Measurements from ENCODE around the gene LAMTOR5. TPM values are rescaled to one million over a fixed set of nuclear protein-coding genes. Genes with fewer than 3 reads are reported as not detected.

The LAMTOR5 gene
- total and polyA plus RNA-seq, 4 donors = 45.6 to 427 (median 242) TPM

DNA sequence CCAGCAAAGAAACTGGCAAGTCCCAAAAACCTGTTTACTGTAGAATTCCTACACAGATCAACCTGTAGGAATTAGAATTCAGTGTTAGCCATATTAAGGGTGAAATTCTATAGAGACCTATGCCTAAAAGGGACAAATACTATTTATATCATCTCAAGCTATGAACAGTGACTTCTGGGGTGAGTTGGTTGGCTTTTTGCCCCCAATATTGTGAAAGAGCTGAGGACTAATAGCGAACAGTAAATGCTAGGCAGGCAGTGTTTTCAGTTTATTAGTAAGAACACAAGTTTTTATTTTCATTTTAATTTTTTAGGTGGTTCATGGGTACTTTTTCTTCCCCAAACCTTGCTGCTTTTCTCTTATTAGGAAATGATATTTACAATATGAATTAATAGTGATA lies 32.0 kb downstream of the LAMTOR5 start:
- TF ChIP-seq, protein P1, sequence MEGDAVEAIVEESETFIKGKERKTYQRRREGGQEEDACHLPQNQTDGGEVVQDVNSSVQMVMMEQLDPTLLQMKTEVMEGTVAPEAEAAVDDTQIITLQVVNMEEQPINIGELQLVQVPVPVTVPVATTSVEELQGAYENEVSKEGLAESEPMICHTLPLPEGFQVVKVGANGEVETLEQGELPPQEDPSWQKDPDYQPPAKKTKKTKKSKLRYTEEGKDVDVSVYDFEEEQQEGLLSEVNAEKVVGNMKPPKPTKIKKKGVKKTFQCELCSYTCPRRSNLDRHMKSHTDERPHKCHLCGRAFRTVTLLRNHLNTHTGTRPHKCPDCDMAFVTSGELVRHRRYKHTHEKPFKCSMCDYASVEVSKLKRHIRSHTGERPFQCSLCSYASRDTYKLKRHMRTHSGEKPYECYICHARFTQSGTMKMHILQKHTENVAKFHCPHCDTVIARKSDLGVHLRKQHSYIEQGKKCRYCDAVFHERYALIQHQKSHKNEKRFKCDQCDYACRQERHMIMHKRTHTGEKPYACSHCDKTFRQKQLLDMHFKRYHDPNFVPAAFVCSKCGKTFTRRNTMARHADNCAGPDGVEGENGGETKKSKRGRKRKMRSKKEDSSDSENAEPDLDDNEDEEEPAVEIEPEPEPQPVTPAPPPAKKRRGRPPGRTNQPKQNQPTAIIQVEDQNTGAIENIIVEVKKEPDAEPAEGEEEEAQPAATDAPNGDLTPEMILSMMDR (IDR thresholded peaks at IDR 0.05; ENCODE audit: control extremely low read depth, extremely low read depth) = no peak
- Histone ChIP-seq H3K36me3 (ENCODE audit: control insufficient read depth in 4 of 4, insufficient read depth in 4 of 4, low read length in 4 of 4) (peaks cover 6 to 34% (median 16%) of the 10 kb centered on the region in 4 donors), H3K9me3 (ENCODE audit: control insufficient read depth in 4 of 4, insufficient read depth in 3 of 4, low read length in 3 of 4) (no peaks in the 10 kb centered on the region), H3K4me1 (ENCODE audit: control insufficient read depth in 5 of 5, insufficient read depth in 5 of 5, low read length in 5 of 5) (no peaks in the 10 kb centered on the region), H3K9ac (ENCODE audit: insufficient read depth in 1 of 2, low read length in 2 of 2) (no peak overlapping the region), H3K4me3 (no peak overlapping the region), H3K27ac (ENCODE audit: low read depth in 1 of 2, low read length in 1 of 2) (no peak overlapping the region), H3K27me3 (ENCODE audit: control insufficient read depth in 3 of 3, insufficient read depth in 3 of 3, low read length in 2 of 3) (no peaks in the 10 kb centered on the region)
- ATAC-seq (ENCODE audit: insufficient read depth, low FRiP score) (no peak), DNase-seq (peak in 1 of 3 donors; percentile 32)
- WGBS, 2 donors = 91 to 93% methylated on average over 1 of the region's 1 CpG

DNA sequence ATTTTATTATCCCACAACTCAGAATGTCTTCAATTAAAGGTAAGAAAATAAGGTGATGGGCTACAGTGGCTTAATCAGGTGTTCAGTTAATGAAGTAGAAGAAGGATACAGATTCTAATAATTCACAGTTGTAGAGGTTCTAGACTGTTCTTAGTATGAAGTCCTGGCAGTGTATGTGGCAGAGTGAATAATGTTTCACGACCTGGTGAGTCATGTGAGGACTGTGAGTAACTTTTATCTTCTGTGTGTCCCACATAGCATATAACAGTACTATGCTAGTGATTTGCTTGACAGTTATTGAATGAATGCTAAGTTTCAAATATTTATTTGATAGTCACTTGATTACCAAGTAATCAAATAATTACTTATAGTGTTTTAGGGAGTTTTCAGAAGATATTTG lies 36.7 kb downstream of the LAMTOR5 start:
- no peak overlapping the region for H3K4me3 ChIP-seq
- ATAC-seq (ENCODE audit: insufficient read depth, low FRiP score) = no peak
- WGBS, 2 donors = 58 to 75% methylated on average over 1 of the region's 1 CpG
- H3K27me3 ChIP-seq (ENCODE audit: control insufficient read depth in 3 of 3, insufficient read depth in 3 of 3, low read length in 2 of 3) = no peaks in the 10 kb centered on the region
- no peak for DNase-seq
- no peak overlapping the region for H3K27ac ChIP-seq (ENCODE audit: low read depth in 1 of 2, low read length in 1 of 2)
- H3K9ac ChIP-seq (ENCODE audit: insufficient read depth in 1 of 2, low read length in 2 of 2) = no peak overlapping the region
- TF ChIP-seq, protein P1 (IDR thresholded peaks at IDR 0.05; ENCODE audit: control extremely low read depth, extremely low read depth) = no peak
- H3K4me1 ChIP-seq (ENCODE audit: control insufficient read depth in 5 of 5, insufficient read depth in 5 of 5, low read length in 5 of 5) = peaks cover 0 to 2% (median 0%) of the 10 kb centered on the region in 5 donors
- H3K9me3 ChIP-seq (ENCODE audit: control insufficient read depth in 4 of 4, insufficient read depth in 3 of 4, low read length in 3 of 4) = no peaks in the 10 kb centered on the region
- peaks cover 3 to 27% (median 15%) of the 10 kb centered on the region in 4 donors for H3K36me3 ChIP-seq (ENCODE audit: control insufficient read depth in 4 of 4, insufficient read depth in 4 of 4, low read length in 4 of 4)

DNA sequence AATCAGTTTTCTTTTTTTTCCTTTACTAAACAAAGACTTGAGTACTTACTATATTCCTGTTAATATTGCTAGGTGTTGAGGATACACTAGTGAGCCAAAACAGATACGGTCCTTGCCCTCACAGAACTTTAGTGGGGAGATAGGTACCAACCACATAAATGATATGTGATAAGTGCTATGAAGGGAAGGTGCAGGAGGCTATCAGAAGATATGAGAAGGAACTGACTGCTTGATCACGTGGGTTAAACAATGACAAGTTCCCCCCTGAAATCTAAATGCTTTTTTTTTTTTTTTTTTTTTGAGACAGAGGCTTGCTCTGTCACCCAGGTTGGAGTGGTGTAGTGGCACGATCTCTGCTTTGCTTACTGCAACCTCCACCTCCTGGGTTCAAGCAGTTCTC lies 43.3 kb downstream of the LAMTOR5 start:
- DNase-seq (no peak), ATAC-seq (ENCODE audit: insufficient read depth, low FRiP score) (no peak)
- Histone ChIP-seq H3K9ac (ENCODE audit: insufficient read depth in 1 of 2, low read length in 2 of 2) (no peak overlapping the region), H3K4me1 (ENCODE audit: control insufficient read depth in 5 of 5, insufficient read depth in 5 of 5, low read length in 5 of 5) (no peaks in the 10 kb centered on the region), H3K27ac (ENCODE audit: low read depth in 1 of 2, low read length in 1 of 2) (no peak overlapping the region), H3K9me3 (ENCODE audit: control insufficient read depth in 4 of 4, insufficient read depth in 3 of 4, low read length in 3 of 4) (no peaks in the 10 kb centered on the region), H3K27me3 (ENCODE audit: control insufficient read depth in 3 of 3, insufficient read depth in 3 of 3, low read length in 2 of 3) (no peaks in the 10 kb centered on the region), H3K4me3 (no peak overlapping the region), H3K36me3 (ENCODE audit: control insufficient read depth in 4 of 4, insufficient read depth in 4 of 4, low read length in 4 of 4) (peaks cover 2 to 19% (median 10%) of the 10 kb centered on the region in 4 donors)
- TF ChIP-seq, protein P1 (IDR thresholded peaks at IDR 0.05; ENCODE audit: control extremely low read depth, extremely low read depth) = no peak
- 89 to 93% methylated on average over 3 of the region's 3 CpGs for WGBS, 2 donors

DNA sequence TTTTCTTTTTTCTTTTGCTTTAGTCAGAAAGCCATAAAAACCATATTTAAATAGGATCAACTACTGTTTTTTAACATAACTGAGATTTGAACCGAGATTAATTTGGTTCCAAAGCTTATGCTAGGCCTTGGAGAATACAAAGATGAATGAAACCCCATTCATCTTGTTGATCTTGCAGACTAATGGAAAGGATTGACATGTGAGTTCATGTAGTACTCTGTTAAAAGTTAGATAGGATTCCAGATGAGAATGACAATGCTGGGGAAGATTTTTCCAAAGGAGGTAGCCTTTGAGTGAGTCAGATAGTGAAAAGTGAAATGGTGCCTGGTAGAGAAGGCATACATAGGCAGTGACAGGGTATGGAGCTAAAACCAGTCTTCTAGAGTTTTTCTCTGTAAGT lies 45.6 kb downstream of the LAMTOR5 start:
- DNase-seq (no peak), ATAC-seq (ENCODE audit: insufficient read depth, low FRiP score) (no peak)
- no peak overlapping the region for H3K9ac ChIP-seq (ENCODE audit: insufficient read depth in 1 of 2, low read length in 2 of 2)
- H3K9me3 ChIP-seq (ENCODE audit: control insufficient read depth in 4 of 4, insufficient read depth in 3 of 4, low read length in 3 of 4) = peaks cover 0 to 2% (median 0%) of the 10 kb centered on the region in 4 donors
- H3K4me1 ChIP-seq (ENCODE audit: control insufficient read depth in 5 of 5, insufficient read depth in 5 of 5, low read length in 5 of 5) = no peaks in the 10 kb centered on the region
- H3K4me3 ChIP-seq = no peak overlapping the region
- H3K27ac ChIP-seq (ENCODE audit: low read depth in 1 of 2, low read length in 1 of 2) = no peak overlapping the region
- peaks cover 4 to 15% (median 10%) of the 10 kb centered on the region in 4 donors for H3K36me3 ChIP-seq (ENCODE audit: control insufficient read depth in 4 of 4, insufficient read depth in 4 of 4, low read length in 4 of 4)
- 98 to 99% methylated on average over 1 of the region's 1 CpG for WGBS, 2 donors
- TF ChIP-seq, protein P1 (IDR thresholded peaks at IDR 0.05; ENCODE audit: control extremely low read depth, extremely low read depth) = no peak
- no peaks in the 10 kb centered on the region for H3K27me3 ChIP-seq (ENCODE audit: control insufficient read depth in 3 of 3, insufficient read depth in 3 of 3, low read length in 2 of 3)

Measured in lung (tissue), 12 donors.